NCI-H1694 (cell line): ENCODE data around the gene PCBP3.
A peak's percentile ranks its signal among the peaks of the same experiment; 100 is the strongest.
"Not testable (repeated sequence)": the region's sequence is repeated elsewhere in the genome, so short reads cannot be mapped to it uniquely, and the experiment has no call there.

Experiments used
- DNase-seq: peaks from one replicate; lab custom pipeline; 2025; lab: John Stamatoyannopoulos, UW

The PCBP3 gene

GRCh38 chr21:45875416-45875760 is 231.9 kb downstream of the PCBP3 start:
- no peak for DNase-seq

- no peak for DNase-seq
These were observed 232.4 kb downstream of the PCBP3 start for GRCh38 chr21:45875881-45876280.

- DNase-seq, result no peak
These were observed 233.1 kb downstream of the PCBP3 start for GRCh38 chr21:45876381-45877170.

GRCh38 chr21:45877171-45877438 is 233.6 kb downstream of the PCBP3 start:
- DNase-seq, result no peak

GRCh38 chr21:45877821-45878469 is 234.4 kb downstream of the PCBP3 start:
- no peak for DNase-seq

- DNase-seq, result peak; percentile 39
These were observed 236.9 kb downstream of the PCBP3 start for GRCh38 chr21:45880097-45881068.

- no peak for DNase-seq
These were observed 239.1 kb downstream of the PCBP3 start for GRCh38 chr21:45882645-45883044.

GRCh38 chr21:45883090-45883489 is 239.6 kb downstream of the PCBP3 start:
- no peak for DNase-seq

GRCh38 chr21:45885597-45885929 is 242.0 kb downstream of the PCBP3 start:
- no peak for DNase-seq

- not testable (repeated sequence) for DNase-seq
These were observed 242.5 kb downstream of the PCBP3 start for GRCh38 chr21:45885930-45886601.

- no peak for DNase-seq
These were observed 243.1 kb downstream of the PCBP3 start for GRCh38 chr21:45886610-45887026.

- DNase-seq, result no peak
These were observed 243.6 kb downstream of the PCBP3 start for GRCh38 chr21:45887120-45887611.

- no peak for DNase-seq
These were observed 244.3 kb downstream of the PCBP3 start for GRCh38 chr21:45887788-45888187.

- DNase-seq, result no peak
These were observed 245.0 kb downstream of the PCBP3 start for GRCh38 chr21:45888386-45889009.

GRCh38 chr21:45889256-45889655 is 245.7 kb downstream of the PCBP3 start:
- DNase-seq, result no peak

- DNase-seq, result no peak
These were observed 246.4 kb downstream of the PCBP3 start for GRCh38 chr21:45889961-45890360.

GRCh38 chr21:45891388-45892155 is 248.0 kb downstream of the PCBP3 start:
- DNase-seq, result no peak

- DNase-seq, result no peak
These were observed 248.8 kb downstream of the PCBP3 start for GRCh38 chr21:45892156-45892915.

- DNase-seq, result no peak
These were observed 249.6 kb downstream of the PCBP3 start for GRCh38 chr21:45892916-45893739.
